ENCODE results near the gene ASB10. TPM values are rescaled to one million over a fixed set of nuclear protein-coding genes. Genes with fewer than 3 reads are reported as not detected.

ASB10 gene
- total and polyA plus RNA-seq, 2 donors (not counting 1 experiment from before 2014, with no cell fraction given): not detected

- no peaks in the 10 kb centered on the region for H3K9me3 ChIP-seq (ENCODE audit: control extremely low read depth in 1 of 3, control insufficient read depth in 2 of 3, insufficient read depth in 1 of 3, low read length in 2 of 3)
- H3K4me3 Mint-ChIP-seq: no peak overlapping the region
- no peaks in the 10 kb centered on the region for H3K4me1 ChIP-seq (ENCODE audit: control insufficient read depth in 2 of 2, insufficient read depth in 2 of 2, low read length in 2 of 2)
- H3K36me3 ChIP-seq (replicated peaks in 1 of 2; ENCODE audit: control extremely low read depth in 1 of 2, control insufficient read depth in 1 of 2, extremely low read depth in 1 of 2, insufficient read depth in 2 of 2, low read length in 1 of 2): no peaks in the 10 kb centered on the region
- no peaks in the 10 kb centered on the region for H3K79me2 ChIP-seq (ENCODE audit: control insufficient read depth, insufficient read depth, low read length)
- no peaks in the 10 kb centered on the region for H3K9me3 Mint-ChIP-seq (ENCODE audit: insufficient read depth)
- ATAC-seq (ENCODE audit: low read depth): no peak
- no peak overlapping the region for H2AFZ ChIP-seq (ENCODE audit: insufficient read depth, low read depth, low read length, poor library complexity, severe bottlenecking)
- no peak for DNase-seq
- no peak overlapping the region for H3K27ac Mint-ChIP-seq
- no peak overlapping the region for H3K9ac ChIP-seq (ENCODE audit: low read length)
- no peak overlapping the region for H3K27ac ChIP-seq (ENCODE audit: low read length in 2 of 2)
- H3K4me3 ChIP-seq (ENCODE audit: control extremely low read depth in 1 of 5, extremely low read depth in 1 of 5, insufficient read depth in 1 of 5, low read depth in 2 of 5, low read length in 4 of 5): no peak overlapping the region
- CTCF ChIA-PET: interaction anchor here (1.0 kb wide), 1 partner anchor 34 kb away, joined by 4 read pairs; no protein-coding TSS in a partner anchor
- no peaks in the 10 kb centered on the region for H4K20me1 ChIP-seq (ENCODE audit: control insufficient read depth, insufficient read depth, low read length, poor library complexity, severe bottlenecking)
- TF ChIP-seq CTCF (IDR thresholded peaks at IDR 0.05) (no peak), EZH2 (IDR thresholded peaks at IDR 0.05; ENCODE audit: borderline replicate concordance, insufficient read depth, low read depth, low read length, poor library complexity, severe bottlenecking) (no peak)
- H3K27me3 Mint-ChIP-seq: peaks cover 32% of the 10 kb centered on the region
- no peak overlapping the region for H3K4me2 ChIP-seq (replicated peaks; ENCODE audit: low read depth, low read length, poor library complexity, severe bottlenecking)
- POLR2A ChIA-PET: no interaction called here
- H3K27me3 ChIP-seq (replicated peaks in 1 of 4; ENCODE audit: control extremely low read depth in 1 of 4, control insufficient read depth in 3 of 4, insufficient read depth in 4 of 4, low read length in 3 of 4): peaks cover 0 to 20% (median 12%) of the 10 kb centered on the region in 4 experiments
- intact Hi-C loops (cut with micrococcal nuclease): no loop called here
- WGBS (ENCODE audit: insufficient coverage): 70% methylated on average over 4 of the region's 7 CpGs
- no peaks in the 10 kb centered on the region for H3K4me1 Mint-ChIP-seq
Observed at GRCh38 chr7:151157645-151158329, 29.3 kb downstream of the ASB10 start.

- peaks cover 0 to 32% (median 10%) of the 10 kb centered on the region in 4 experiments for H3K27me3 ChIP-seq (replicated peaks in 1 of 4; ENCODE audit: control extremely low read depth in 1 of 4, control insufficient read depth in 3 of 4, insufficient read depth in 4 of 4, low read length in 3 of 4)
- ChIA-PET CTCF (no interaction called here), POLR2A (no interaction called here)
- 85% methylated on average over 3 of the region's 6 CpGs for WGBS (ENCODE audit: insufficient coverage)
- no peaks in the 10 kb centered on the region for H3K79me2 ChIP-seq (ENCODE audit: control insufficient read depth, insufficient read depth, low read length)
- no peaks in the 10 kb centered on the region for H3K4me1 Mint-ChIP-seq
- TF ChIP-seq CTCF (IDR thresholded peaks at IDR 0.05) (no peak), EZH2 (IDR thresholded peaks at IDR 0.05; ENCODE audit: borderline replicate concordance, insufficient read depth, low read depth, low read length, poor library complexity, severe bottlenecking) (no peak)
- no peaks in the 10 kb centered on the region for H3K9me3 Mint-ChIP-seq (ENCODE audit: insufficient read depth)
- H3K9ac ChIP-seq (ENCODE audit: low read length): no peak overlapping the region
- DNase-seq (no peak), ATAC-seq (ENCODE audit: low read depth) (no peak)
- no peaks in the 10 kb centered on the region for H3K36me3 ChIP-seq (replicated peaks in 1 of 2; ENCODE audit: control extremely low read depth in 1 of 2, control insufficient read depth in 1 of 2, extremely low read depth in 1 of 2, insufficient read depth in 2 of 2, low read length in 1 of 2)
- H3K27me3 Mint-ChIP-seq: peaks cover 36% of the 10 kb centered on the region
- H3K4me2 ChIP-seq (replicated peaks; ENCODE audit: low read depth, low read length, poor library complexity, severe bottlenecking): no peak overlapping the region
- H3K4me1 ChIP-seq (ENCODE audit: control insufficient read depth in 2 of 2, insufficient read depth in 2 of 2, low read length in 2 of 2): no peaks in the 10 kb centered on the region
- no peak overlapping the region for H3K27ac Mint-ChIP-seq
- no peak overlapping the region for H3K27ac ChIP-seq (ENCODE audit: low read length in 2 of 2)
- H4K20me1 ChIP-seq (ENCODE audit: control insufficient read depth, insufficient read depth, low read length, poor library complexity, severe bottlenecking): no peaks in the 10 kb centered on the region
- no peaks in the 10 kb centered on the region for H3K9me3 ChIP-seq (ENCODE audit: control extremely low read depth in 1 of 3, control insufficient read depth in 2 of 3, insufficient read depth in 1 of 3, low read length in 2 of 3)
- no peak overlapping the region for H2AFZ ChIP-seq (ENCODE audit: insufficient read depth, low read depth, low read length, poor library complexity, severe bottlenecking)
- intact Hi-C loops (cut with micrococcal nuclease): no loop called here
- H3K4me3 Mint-ChIP-seq: no peak overlapping the region
- H3K4me3 ChIP-seq (ENCODE audit: control extremely low read depth in 1 of 5, extremely low read depth in 1 of 5, insufficient read depth in 1 of 5, low read depth in 2 of 5, low read length in 4 of 5): no peak overlapping the region
Observed at GRCh38 chr7:151152643-151153513, 34.2 kb downstream of the ASB10 start.
